ENCODE data around the gene RMRP. TPM values are rescaled to one million over a fixed set of nuclear protein-coding genes. Genes with fewer than 3 reads are reported as not detected.

Gene RMRP
- total and polyA plus RNA-seq, 2 experiments from 2014 or later, result 15.3 to 8,626 TPM

- TF ChIP-seq EZH2phosphoT487 (IDR thresholded peaks at IDR 0.05; ENCODE audit: unreplicated experiment) (no peak), ZNF114 (CRISPR knock-in tag; IDR thresholded peaks at IDR 0.05) (no peak), JUNB (IDR thresholded peaks at IDR 0.05; ENCODE audit: unreplicated experiment) (no peak), STAT1 (IDR thresholded peaks at IDR 0.05; ENCODE audit: unreplicated experiment) (no peak), ZNF331 (CRISPR knock-in tag; IDR thresholded peaks at IDR 0.05; ENCODE audit: low read depth) (no peak), EZH2 (IDR thresholded peaks at IDR 0.05; ENCODE audit: low read depth, unreplicated experiment) (no peak), POLR2AphosphoS5 (IDR thresholded peaks at IDR 0.05; ENCODE audit: low read depth) (peak; percentile 68), CREB1 (CRISPR knock-in tag; IDR thresholded peaks at IDR 0.05; ENCODE audit: low read depth) (peak; percentile 32; the same call in 1 of the 2 replicates), CTCF (conservative IDR thresholded peaks at IDR 0.05; ENCODE audit: low read depth in 2 of 2) (peak; percentile 60 to 72), NANOG (IDR thresholded peaks at IDR 0.05; ENCODE audit: borderline replicate concordance) (no peak), ETS1 (IDR thresholded peaks at IDR 0.05) (no peak), ZNF462 (CRISPR knock-in tag; IDR thresholded peaks at IDR 0.05) (no peak)
- Histone ChIP-seq H4K20me1 (replicated peaks; ENCODE audit: insufficient read depth) (no peaks in the 10 kb centered on the region; the same call in none of the 2 replicates), H3K9me2 (ENCODE audit: insufficient read depth) (no peaks in the 10 kb centered on the region), H3K4me2 (peak within 1 kb of the TSS; percentile 92), H2AFZ (peak within 1 kb of the TSS; percentile 90), H3F3A (replicated peaks; ENCODE audit: low read depth) (peaks cover 16% of the 10 kb centered on the region; the same call in 1 of the 2 replicates), H3K79me2 (replicated peaks; ENCODE audit: insufficient read depth) (no peaks in the 10 kb centered on the region), H3K4me3 (peak within 1 kb of the TSS; percentile 97), H3K36me3 (ENCODE audit: insufficient read depth) (peaks cover 8% of the 10 kb centered on the region; the same call in 1 of the 2 replicates), H3K27ac (ENCODE audit: low read depth) (peak within 1 kb of the TSS; percentile 89), H3K27me3 (ENCODE audit: insufficient read depth) (peaks cover 4% of the 10 kb centered on the region; the same call in 1 of the 2 replicates), H3K4me1 (ENCODE audit: insufficient read depth) (0 out of 2 replicates have a peak, but pooled peaks cover 8% of the 10 kb centered on the region)
- ATAC-seq (peak; percentile 62), DNase-seq (ENCODE audit: low spot score) (peak; percentile 79)
- peaks cover 39% of the 10 kb centered on the region for H3K4me1 Mint-ChIP-seq
- peaks cover 31% of the 10 kb centered on the region for H3K27me3 Mint-ChIP-seq (ENCODE audit: insufficient read depth, low read depth, poor library complexity)
- peak within 1 kb of the TSS; percentile 77 for H3K4me3 Mint-ChIP-seq
- peaks cover 48% of the 10 kb centered on the region for H3K36me3 Mint-ChIP-seq (ENCODE audit: low read depth)
- peak within 1 kb of the TSS; percentile 100 for H3K27ac Mint-ChIP-seq
- peaks cover 3% of the 10 kb centered on the region for H3K9me3 Mint-ChIP-seq
These were observed 533 bp upstream of the RMRP start, which contains the start of gene CCDC107 for GRCh38 chr9:35658137-35658967. CCDC107 (plus strand) TSS chr9:35658292; CDS start chr9:35658380, 88 bp downstream.
